ENCODE results near the gene SF3B6.

- TF ChIP-seq POLR2A (IDR thresholded peaks at IDR 0.05), result no peak
- TF ChIP-seq, protein P1, sequence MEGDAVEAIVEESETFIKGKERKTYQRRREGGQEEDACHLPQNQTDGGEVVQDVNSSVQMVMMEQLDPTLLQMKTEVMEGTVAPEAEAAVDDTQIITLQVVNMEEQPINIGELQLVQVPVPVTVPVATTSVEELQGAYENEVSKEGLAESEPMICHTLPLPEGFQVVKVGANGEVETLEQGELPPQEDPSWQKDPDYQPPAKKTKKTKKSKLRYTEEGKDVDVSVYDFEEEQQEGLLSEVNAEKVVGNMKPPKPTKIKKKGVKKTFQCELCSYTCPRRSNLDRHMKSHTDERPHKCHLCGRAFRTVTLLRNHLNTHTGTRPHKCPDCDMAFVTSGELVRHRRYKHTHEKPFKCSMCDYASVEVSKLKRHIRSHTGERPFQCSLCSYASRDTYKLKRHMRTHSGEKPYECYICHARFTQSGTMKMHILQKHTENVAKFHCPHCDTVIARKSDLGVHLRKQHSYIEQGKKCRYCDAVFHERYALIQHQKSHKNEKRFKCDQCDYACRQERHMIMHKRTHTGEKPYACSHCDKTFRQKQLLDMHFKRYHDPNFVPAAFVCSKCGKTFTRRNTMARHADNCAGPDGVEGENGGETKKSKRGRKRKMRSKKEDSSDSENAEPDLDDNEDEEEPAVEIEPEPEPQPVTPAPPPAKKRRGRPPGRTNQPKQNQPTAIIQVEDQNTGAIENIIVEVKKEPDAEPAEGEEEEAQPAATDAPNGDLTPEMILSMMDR (IDR thresholded peaks at IDR 0.05), result no peak
Observed at GRCh38 chr2:24048769-24049484, 27.2 kb downstream of the SF3B6 start.

Data from breast epithelium (tissue), 3 donors.